ENCODE results near the gene ZBTB6. TPM values are rescaled to one million over a fixed set of nuclear protein-coding genes. Genes with fewer than 3 reads are reported as not detected.

ZBTB6 gene, protein sequence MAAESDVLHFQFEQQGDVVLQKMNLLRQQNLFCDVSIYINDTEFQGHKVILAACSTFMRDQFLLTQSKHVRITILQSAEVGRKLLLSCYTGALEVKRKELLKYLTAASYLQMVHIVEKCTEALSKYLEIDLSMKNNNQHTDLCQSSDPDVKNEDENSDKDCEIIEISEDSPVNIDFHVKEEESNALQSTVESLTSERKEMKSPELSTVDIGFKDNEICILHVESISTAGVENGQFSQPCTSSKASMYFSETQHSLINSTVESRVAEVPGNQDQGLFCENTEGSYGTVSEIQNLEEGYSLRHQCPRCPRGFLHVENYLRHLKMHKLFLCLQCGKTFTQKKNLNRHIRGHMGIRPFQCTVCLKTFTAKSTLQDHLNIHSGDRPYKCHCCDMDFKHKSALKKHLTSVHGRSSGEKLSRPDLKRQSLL
- total RNA-seq = 14.1 and 15.4 TPM in 2 replicates

DNA sequence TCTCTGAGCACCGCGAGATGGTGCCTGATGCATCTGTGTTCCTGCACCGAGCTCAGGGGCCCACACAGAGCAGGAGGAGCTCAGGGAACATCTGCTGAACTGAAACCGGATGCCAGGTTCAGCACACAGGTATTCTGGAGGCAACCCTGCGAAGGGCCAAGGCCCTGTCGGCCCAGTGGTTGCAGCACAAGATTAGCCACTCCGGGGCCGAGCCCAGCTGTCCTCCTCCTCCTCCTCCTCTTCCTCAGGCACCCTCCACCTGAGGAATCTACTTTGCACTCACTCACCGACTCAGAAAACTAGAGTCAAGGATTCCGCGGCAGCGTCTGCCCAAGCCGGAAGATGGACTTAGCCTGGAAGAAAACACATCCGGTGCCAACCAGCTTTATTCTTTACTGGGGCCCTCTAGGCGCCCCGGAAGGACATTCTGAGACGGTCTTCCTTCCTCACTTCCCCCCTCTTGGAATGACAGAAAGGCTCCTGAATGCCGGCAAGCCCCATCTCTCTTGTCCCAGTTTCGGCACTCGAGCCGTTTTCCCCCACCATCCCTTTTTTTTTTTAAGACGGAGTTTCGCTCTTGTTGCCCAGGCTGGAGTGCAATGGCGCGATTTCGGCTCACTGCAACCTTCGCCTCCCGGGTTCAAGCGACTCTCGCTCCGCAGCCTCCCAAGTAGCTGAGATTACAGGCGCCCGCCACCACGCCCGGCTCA, at the start of gene ZBTB6:
TSS of gene ZBTB6 (minus strand) at position 360 of the 710 bp plus-strand sequence. CDS start 1,251 bp downstream, outside the sequence.

DNA sequence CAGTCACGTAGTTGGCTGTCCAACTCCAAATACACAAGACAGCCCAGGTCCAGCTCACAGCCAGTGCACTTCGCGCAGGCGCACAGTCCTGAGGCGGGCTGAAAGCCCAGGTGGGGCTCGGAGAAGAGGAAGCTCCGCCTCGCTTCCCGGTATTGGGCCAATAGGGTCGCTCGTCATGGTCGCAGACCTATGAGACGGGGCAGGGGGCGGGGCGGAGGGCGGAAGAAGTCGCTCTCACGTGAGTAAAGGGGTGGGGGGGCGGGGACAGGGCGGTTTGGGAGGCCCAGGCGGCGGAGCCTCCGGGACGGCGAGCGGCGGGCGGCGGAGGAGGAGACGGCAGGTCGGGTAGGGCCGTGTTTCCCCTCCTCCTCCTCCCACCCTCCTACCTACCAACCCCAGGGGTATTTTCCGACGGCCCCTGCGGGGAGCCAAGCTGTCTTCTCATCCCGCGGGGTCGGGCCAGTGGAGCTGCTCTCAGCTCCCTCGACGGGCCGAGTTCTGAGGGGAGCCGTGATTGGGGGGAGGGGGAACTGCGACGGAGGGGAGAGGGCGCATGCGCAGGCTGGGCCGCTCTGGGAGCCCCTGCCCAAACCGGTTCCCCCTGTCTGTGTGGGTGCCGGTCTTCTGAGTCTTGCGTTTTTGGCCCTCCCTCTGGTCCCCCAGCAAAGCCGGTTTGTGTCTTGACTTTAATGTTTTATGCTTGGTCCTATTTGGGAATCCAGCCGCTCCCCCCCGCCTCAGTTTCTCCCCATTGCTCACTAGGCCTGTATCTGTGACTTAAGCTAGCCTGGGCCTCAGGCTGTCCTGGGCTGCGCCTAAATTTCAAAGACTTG, 27.8 kb upstream of the ZBTB6 start, which contains the start of gene RABGAP1:
TSS of gene RABGAP1 (plus strand) at position 272 of the 833 bp plus-strand sequence. CDS start 16,040 bp downstream, outside the sequence.

DNA sequence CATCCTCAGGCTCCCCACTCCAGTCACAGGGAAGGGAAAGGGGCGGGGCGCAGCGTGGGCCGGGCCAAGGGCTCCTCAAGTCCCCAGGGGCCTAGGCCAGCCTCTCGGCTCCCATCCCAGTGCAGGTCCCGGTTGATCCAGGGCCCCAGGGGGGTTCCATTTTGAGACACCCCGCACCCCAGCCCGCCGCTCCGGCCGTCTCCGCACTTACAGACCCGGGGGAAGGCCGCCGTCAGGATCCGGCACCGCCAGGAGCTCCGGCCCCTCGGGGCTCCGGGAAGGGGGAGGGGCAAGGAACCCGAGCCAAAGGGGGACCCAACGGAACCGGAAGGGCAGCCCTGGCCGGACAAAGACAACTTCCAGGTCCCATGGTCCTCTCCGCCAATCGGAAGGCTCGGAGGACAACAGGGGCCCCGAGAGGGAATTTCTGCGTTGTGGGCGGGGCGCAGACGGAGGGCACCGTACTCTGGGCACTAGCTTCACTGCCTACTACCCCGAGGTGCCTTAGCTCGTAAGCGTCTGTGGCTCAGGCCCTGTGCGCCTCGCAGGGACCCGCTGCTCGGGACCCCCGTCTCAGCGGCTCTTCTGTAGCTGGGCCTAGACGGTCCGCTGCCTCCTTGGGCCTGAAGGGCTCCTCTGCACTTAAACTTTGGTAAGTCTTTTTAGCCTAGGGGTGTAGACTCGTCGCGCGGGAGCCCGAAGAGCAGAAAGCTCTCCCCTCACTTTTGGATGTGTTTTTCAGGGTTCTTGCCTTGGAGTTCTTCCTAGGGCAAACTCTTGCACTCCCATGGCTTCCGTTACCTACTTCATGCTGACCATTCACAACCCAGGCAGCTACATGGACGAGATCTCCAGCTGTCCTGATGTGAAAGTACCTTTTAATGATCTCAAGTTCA, 18.4 kb upstream of the ZBTB6 start, which contains the start of gene ZBTB26:
TSS of gene ZBTB26 (minus strand) at position 287 of the 896 bp plus-strand sequence. CDS start 11,578 bp downstream, outside the sequence.

DNA sequence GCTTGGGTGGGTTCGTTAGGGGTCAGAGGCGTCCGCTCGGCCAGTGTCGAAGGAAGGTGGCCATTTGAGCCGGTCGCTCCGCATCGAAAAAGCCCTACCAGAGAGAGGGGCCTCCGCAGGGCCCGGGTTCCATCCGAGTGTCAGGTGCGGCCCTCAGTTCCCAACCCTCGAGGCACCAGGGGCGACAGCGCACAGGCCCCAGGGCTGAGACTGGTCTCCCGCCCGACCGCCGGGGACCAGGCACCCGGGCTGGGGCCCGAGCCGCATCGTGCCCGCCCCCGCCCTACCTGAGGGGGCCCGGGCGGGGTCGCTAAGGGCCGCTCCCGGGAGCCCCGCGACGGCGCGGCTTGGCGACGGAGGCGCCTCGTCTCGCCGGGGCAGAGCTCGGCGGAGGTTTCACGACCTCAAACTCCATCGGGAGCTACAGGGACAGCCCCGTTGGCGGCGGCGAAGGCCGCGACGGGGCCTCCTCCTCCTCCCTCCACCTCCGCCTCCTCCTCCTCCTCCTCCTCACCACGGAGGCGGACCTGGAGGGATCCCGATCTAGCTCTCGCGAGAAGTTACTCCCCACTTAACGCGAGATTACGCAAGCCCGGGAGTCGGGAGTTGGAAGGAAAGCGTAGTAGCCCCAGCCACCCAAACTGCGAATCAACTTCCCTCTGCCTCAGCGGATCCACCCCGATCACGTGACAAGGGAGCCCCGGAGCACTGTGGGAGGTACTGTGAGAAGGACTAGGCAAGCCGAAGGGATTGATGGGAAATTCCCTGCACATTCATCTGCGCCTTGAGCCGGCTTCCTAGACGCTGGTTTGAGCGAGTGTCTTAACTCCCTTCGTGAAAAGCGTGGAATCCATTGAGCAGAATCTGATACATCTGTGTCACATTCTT, 8.1 kb downstream of the ZBTB6 start, which contains the start of gene RC3H2:
TSS of gene RC3H2 (minus strand) at position 537 of the 888 bp plus-strand sequence. CDS start 7,850 bp downstream, outside the sequence.

Other genes with a start within 250 kb of the ZBTB6 start
- gene OR1L3, start 238.2 kb downstream of the ZBTB6 start, total RNA-seq = not detected in 2 replicates
- gene OR1L4, start 189.3 kb downstream of the ZBTB6 start, total RNA-seq = not detected in 2 replicates
- gene OR1L6, start 171.0 kb downstream of the ZBTB6 start, total RNA-seq = not detected in 2 replicates
- not detected in 2 replicates for gene OR5C1, start 124.4 kb downstream of the ZBTB6 start, total RNA-seq
- gene OR1K1, start 113.2 kb downstream of the ZBTB6 start, total RNA-seq = not detected in 2 replicates
- 34.7 and 41.0 TPM in 2 replicates for gene PDCL, start 84.7 kb downstream of the ZBTB6 start, total RNA-seq
- 46.0 and 70.8 TPM in 2 replicates for gene RC3H2, start 8.0 kb downstream of the ZBTB6 start, total RNA-seq
- gene ZBTB26, start 18.2 kb upstream of the ZBTB6 start, total RNA-seq = 4.5 and 5.5 TPM in 2 replicates
- gene RABGAP1, start 27.7 kb upstream of the ZBTB6 start, total RNA-seq = 48.2 and 49.0 TPM in 2 replicates
- gene GPR21, start 120.3 kb upstream of the ZBTB6 start, total RNA-seq = 0.89 and 0.97 TPM in 2 replicates